GM04503 (cell line): Measurements from ENCODE around the gene USP38.
"Not testable (repeated sequence)": the region's sequence is repeated elsewhere in the genome, so short reads cannot be mapped to it uniquely, and the experiment has no call there.

Experiments used
- DNase-seq: peaks from one replicate; pipeline ENCODE4 v3.0.0-alpha.2; 2012; ENCODE audit warnings: low read depth

Gene USP38

GRCh38 chr4:143215873-143216272 lies 31.2 kb downstream of the USP38 start:
- DNase-seq, result no peak

DNA sequence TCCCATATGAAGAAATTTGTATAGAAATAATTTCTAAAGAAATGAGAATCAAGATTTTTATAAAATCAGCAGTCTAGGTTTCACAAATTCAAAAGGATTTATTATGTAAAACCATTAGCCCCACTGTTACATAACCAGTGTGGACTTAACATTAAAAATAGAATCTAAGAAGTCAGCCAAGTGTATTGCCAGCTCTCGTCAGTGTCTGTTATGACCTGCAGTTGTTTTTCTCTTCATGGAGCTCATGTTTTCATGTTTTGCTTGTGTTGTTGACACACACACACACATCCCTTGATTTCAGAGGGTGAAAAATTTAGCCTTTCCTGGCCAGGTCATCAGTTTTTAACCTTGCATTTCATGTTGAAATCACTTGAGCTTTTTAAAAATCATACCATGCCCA lies 39.5 kb downstream of the USP38 start:
- no peak for DNase-seq

- DNase-seq, result no peak
Observed at GRCh38 chr4:143225167-143225566, 40.5 kb downstream of the USP38 start.

- DNase-seq, result no peak
Observed at GRCh38 chr4:143230683-143231082, 46.0 kb downstream of the USP38 start.

DNA sequence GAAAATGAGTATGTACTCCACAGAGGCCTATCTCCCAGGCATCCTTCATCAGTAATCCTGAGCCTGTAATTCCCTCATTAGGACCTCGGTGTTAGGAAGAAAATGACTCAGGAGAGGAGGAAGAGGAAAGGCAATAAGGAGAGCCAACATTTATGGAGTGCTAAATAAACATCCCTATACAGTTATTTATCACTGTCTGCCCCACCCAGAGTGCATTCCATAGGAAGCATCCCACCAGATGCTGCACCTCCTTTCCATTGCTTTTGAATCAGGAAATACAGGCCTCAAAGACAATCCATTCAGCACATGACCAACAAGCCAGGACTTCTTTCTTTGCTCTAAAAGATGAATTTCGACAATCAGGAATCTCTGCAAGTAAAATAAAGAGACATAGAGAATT lies 47.6 kb downstream of the USP38 start:
- no peak for DNase-seq

GRCh38 chr4:143234153-143234552 lies 49.4 kb downstream of the USP38 start:
- DNase-seq, result no peak

DNA sequence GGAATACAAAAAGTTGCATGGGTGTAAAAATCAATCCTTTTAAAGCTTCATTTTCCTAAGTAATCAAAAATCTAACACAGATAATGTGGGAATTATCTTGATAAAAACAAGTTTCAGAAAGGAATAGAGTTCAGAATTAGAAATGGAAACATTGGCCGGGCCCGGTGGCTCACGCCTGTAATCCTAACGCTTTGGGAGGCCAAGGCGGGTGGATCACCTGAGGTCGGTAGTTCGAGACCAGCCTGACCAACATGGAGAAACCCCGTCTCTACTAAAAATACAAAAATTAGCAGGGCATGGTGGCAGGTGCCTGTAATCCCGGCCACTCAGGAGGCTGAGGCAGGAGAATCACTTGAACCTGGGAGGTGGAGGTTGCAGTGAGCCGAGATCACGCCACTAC lies 52.5 kb downstream of the USP38 start:
- DNase-seq, result not testable (repeated sequence)

- no peak for DNase-seq
Observed at GRCh38 chr4:143240939-143241679, 56.4 kb downstream of the USP38 start.

DNA sequence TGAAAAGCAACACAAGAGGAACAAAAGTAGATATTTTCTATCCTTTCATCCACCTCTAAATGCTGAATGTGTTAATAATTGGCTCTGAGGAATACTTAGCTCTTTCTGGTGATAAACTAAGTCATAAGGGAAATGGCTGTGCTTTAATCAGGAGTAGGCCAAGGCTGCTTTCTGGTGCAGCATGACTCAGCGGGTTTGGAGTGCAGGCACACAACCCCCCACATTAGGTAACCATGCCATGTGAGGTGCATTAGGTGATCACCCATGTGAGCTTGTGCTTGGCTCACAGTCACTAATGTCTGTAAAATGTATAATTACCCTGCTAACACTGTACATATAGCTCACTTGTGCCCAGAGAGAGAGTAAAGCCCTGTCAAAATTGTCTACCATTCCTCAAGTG lies 57.2 kb downstream of the USP38 start:
- no peak for DNase-seq

DNA sequence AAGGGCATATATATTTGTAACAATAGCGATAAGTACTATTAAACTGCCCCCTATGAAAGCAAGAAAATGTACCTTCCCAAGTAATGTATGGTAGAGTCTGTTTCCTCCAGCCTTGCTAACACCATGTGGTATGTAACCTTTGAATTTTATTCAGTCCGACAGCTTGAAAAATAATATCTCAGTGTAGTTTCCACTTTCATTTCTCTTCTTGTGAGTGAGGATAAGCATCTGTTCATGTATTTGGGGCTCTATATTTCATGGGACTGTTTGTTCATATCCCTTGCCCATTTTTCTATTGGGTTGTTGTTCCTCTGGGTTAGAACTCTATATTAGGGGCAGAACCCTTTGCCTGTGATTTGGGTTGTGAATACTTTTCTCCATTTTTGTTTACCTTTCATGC lies 58.3 kb downstream of the USP38 start:
- no peak for DNase-seq

- no peak for DNase-seq
Observed at GRCh38 chr4:143246977-143247376, 62.3 kb downstream of the USP38 start.

DNA sequence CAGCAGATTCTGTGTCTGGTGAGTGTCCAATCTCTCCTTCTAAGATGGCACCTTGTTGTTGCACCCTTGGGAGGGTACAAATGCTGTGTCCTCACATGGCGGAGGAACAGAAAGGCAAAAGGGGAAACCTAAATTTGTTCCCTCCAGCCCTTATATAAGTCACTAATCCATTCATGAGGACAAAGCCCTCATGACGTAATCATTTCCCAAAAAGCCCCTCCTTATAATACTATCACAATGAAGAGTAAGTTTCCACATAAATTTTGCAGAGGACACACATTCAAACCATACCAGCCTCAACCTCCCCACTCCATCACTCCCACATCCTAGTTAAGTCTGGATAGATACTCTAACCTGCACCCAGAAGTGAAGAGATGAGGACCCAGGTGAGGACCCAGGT lies 63.1 kb downstream of the USP38 start:
- DNase-seq, result no peak

GRCh38 chr4:143248827-143249226 lies 64.1 kb downstream of the USP38 start:
- no peak for DNase-seq

DNA sequence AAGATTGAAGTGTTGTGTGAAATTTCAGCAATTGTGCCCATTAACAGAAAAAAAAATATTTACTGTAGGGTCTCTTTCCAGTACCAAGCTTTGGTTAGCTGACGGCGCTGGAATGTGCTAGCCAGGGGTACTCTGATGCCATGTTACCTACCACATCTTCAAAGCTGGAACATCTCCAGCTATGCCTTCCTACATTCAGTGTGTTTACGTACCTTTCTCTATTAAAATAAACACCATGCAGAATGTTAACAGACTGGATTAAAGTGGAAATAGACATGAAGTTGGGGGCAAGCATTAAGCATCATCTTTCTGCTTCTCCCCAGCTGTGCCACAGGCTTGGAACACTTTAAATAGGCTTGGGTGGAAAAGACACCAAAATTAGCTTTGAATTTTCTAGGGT lies 65.9 kb downstream of the USP38 start:
- no peak for DNase-seq

DNA sequence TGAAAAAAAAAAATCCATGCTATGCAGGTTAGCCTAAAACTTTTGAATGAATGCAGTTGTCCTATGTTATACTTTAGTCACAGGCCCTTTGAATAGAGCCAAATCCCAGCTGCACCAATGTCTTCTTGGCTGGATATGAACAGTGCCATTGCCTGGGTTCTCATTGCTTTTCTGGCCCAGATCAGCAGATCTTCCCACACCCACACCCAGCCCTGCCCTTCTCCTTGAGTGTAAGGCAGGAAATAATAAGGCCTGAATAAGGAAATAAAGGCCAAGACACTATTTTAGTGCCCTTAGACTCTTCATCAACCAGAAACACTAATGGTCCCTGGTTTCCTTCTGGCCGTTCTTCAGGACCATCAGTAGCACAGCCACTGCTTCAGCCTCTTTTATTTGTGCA lies 66.6 kb downstream of the USP38 start:
- DNase-seq, result no peak

- no peak for DNase-seq
Observed at GRCh38 chr4:143251779-143252178, 67.1 kb downstream of the USP38 start.

- DNase-seq, result no peak
Observed at GRCh38 chr4:143252478-143252877, 67.8 kb downstream of the USP38 start.

DNA sequence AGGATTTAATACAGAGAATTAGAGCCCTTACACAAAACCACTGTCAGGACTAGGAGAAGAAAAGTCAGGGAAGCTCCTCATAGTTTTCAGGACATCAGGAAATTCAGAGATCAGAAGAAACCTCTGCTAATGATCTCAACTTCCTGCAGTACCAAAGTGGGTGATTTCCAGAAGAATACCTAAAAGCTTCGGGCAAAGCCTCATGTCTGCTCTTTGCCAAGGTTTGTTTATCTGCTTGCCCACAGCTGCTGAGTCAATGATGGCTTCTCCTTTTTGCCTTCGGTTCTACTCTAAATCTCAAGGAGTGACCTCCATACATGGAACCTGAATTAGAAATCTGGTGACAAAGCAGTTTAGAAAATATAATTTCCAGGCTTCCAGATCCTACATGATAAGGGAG lies 68.4 kb downstream of the USP38 start:
- no peak for DNase-seq

DNA sequence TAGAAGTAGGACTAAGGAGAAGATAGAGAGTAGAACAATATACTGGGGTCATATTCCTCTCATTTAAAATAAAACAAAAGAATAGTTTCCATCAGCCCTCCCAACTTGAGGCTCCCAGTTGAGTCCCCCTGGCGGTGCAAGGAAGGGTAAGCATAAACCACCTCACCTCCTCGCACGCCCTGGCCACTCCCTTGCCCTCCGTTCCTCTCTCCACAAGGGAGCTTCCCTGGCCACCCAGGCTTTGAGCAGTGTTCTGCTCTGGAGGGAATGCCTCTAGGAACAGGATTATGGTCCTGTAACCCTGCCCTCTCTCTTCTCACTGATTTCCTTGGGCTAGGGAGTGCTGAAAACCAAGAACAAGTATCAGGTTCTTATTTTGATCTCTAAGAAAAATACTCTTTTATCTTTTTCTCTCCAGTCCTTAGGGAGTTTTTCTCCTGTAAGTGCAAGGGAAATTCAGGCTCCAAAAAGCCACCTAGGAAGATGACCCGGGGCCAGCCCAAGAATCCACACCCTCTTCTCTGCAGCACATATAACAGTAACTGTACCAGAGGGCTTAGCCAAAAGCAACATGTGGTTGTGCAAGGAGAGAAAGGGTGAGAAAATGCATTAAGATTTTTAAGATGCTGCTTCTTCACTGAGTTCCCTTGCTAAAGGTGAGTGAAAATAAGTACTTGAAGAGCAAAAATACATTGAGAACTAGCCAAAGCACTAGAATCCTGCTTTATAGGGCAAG lies 69.9 kb downstream of the USP38 start:
- DNase-seq, result no peak

DNA sequence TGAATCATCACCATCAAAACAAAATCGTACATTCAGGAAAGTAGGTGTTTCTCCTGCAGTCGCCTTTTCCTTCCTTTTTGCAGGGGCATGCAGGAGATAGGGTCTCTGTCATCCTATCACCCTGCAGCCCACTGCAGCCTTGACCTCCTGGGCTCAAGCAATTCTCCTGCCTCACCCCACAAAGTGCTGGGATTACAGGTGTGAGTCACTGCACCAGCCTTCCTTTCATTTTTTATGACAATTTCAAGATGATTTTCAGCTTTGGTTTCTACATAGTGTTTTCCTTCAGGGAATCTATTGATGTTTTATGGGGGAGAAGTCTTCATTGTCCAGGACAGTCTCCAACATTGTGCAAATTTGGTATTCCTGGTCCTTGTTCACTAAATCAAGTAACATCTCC lies 71.7 kb downstream of the USP38 start:
- no peak for DNase-seq

- no peak for DNase-seq
Observed at GRCh38 chr4:143257356-143257755, 72.6 kb downstream of the USP38 start.

GRCh38 chr4:143260750-143261149 lies 76.0 kb downstream of the USP38 start:
- no peak for DNase-seq

DNA sequence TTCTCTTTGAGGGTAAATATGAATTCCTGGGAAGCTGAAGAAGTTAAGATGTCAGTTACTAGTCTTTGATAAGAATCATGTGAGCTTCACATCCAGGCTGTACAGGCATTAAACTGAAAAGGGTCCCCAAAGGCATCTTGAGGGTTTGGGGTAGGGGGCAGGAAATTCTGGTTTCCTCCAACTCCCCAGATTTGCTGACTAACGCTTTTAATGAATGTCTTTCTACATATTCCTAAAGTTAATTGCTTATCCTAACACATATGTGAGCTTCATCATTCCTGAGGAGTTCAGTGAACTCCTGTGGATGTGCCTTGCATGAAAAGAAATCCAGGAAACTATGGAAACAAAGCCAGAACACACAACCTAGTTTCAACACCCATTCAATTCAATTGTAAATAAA lies 78.1 kb downstream of the USP38 start:
- no peak for DNase-seq

- not testable (repeated sequence) for DNase-seq
Observed at GRCh38 chr4:143267690-143268089, 83.0 kb downstream of the USP38 start.
